ENCODE measurements around the gene IMMP1L. TPM values are rescaled to one million over a fixed set of nuclear protein-coding genes. Genes with fewer than 3 reads are reported as not detected.
"Not testable (repeated sequence)": the region's sequence is repeated elsewhere in the genome, so short reads cannot be mapped to it uniquely, and the experiment has no call there.

IMMP1L gene
- total RNA-seq, result 10 to 100 TPM; 22.5 to 24.3 TPM

- H3K9me3 Mint-ChIP-seq, result no peaks in the 10 kb centered on the region
- H3K4me1 Mint-ChIP-seq, result peaks cover 36% of the 10 kb centered on the region
- H3K4me3 Mint-ChIP-seq, result peak within 1 kb of the TSS; percentile 96
- peak within 1 kb of the TSS; percentile 92 for H3K27ac Mint-ChIP-seq
- peaks cover 10% of the 10 kb centered on the region for H3K36me3 Mint-ChIP-seq
- DNase-seq, result peak; percentile 93
- H3K27me3 Mint-ChIP-seq, result no peaks in the 10 kb centered on the region
Measured at GRCh38 chr11:31509429-31510345, at the start of gene IMMP1L, which contains the start of gene ELP4. Gene IMMP1L, minus strand, starts transcription at chr11:31509622. Its CDS starts 46,346 bp downstream, at chr11:31463276. Gene ELP4, plus strand, starts transcription at chr11:31509767. Its CDS starts 18 bp downstream, at chr11:31509785.

GRCh38 chr11:31558001-31558400, 48.6 kb upstream of the IMMP1L start:
- no peaks in the 10 kb centered on the region for H3K4me1 Mint-ChIP-seq
- H3K9me3 Mint-ChIP-seq, result no peaks in the 10 kb centered on the region
- no peak overlapping the region for H3K4me3 Mint-ChIP-seq
- peaks cover 8% of the 10 kb centered on the region for H3K36me3 Mint-ChIP-seq
- no peak overlapping the region for H3K27ac Mint-ChIP-seq
- DNase-seq, result no peak
- H3K27me3 Mint-ChIP-seq, result no peaks in the 10 kb centered on the region

- H3K4me1 Mint-ChIP-seq, result no peaks in the 10 kb centered on the region
- H3K9me3 Mint-ChIP-seq, result no peaks in the 10 kb centered on the region
- no peak overlapping the region for H3K4me3 Mint-ChIP-seq
- no peak overlapping the region for H3K27ac Mint-ChIP-seq
- H3K27me3 Mint-ChIP-seq, result no peaks in the 10 kb centered on the region
- peaks cover 12% of the 10 kb centered on the region for H3K36me3 Mint-ChIP-seq
- no peak for DNase-seq
Measured at GRCh38 chr11:31555938-31556337, 46.5 kb upstream of the IMMP1L start.

GRCh38 chr11:31542862-31543261, 33.4 kb upstream of the IMMP1L start:
- H3K9me3 Mint-ChIP-seq, result peaks cover 5% of the 10 kb centered on the region
- no peak overlapping the region for H3K27ac Mint-ChIP-seq
- DNase-seq, result no peak
- H3K4me1 Mint-ChIP-seq, result no peaks in the 10 kb centered on the region
- H3K27me3 Mint-ChIP-seq, result no peaks in the 10 kb centered on the region
- H3K4me3 Mint-ChIP-seq, result no peak overlapping the region
- peaks cover 32% of the 10 kb centered on the region for H3K36me3 Mint-ChIP-seq

- Mint-ChIP-seq H3K27me3 (no peaks in the 10 kb centered on the region), H3K27ac (no peak overlapping the region), H3K36me3 (peaks cover 16% of the 10 kb centered on the region), H3K4me1 (no peaks in the 10 kb centered on the region), H3K9me3 (no peaks in the 10 kb centered on the region), H3K4me3 (no peak overlapping the region)
- DNase-seq, result no peak
Measured at GRCh38 chr11:31535479-31535878, 26.1 kb upstream of the IMMP1L start.

- H3K9me3 Mint-ChIP-seq, result no peaks in the 10 kb centered on the region
- no peak for DNase-seq
- no peak overlapping the region for H3K27ac Mint-ChIP-seq
- peaks cover 2% of the 10 kb centered on the region for H3K4me1 Mint-ChIP-seq
- peaks cover 11% of the 10 kb centered on the region for H3K36me3 Mint-ChIP-seq
- H3K27me3 Mint-ChIP-seq, result no peaks in the 10 kb centered on the region
- H3K4me3 Mint-ChIP-seq, result no peak overlapping the region
Measured at GRCh38 chr11:31531293-31531692, 21.9 kb upstream of the IMMP1L start.

GRCh38 chr11:31529701-31530100, 20.3 kb upstream of the IMMP1L start:
- Mint-ChIP-seq H3K27ac (no peak overlapping the region), H3K4me3 (no peak overlapping the region), H3K9me3 (no peaks in the 10 kb centered on the region), H3K4me1 (peaks cover 2% of the 10 kb centered on the region), H3K27me3 (no peaks in the 10 kb centered on the region), H3K36me3 (peaks cover 11% of the 10 kb centered on the region)
- DNase-seq, result no peak

GRCh38 chr11:31529189-31529588, 19.8 kb upstream of the IMMP1L start:
- DNase-seq, result no peak
- peaks cover 2% of the 10 kb centered on the region for H3K4me1 Mint-ChIP-seq
- H3K9me3 Mint-ChIP-seq, result no peaks in the 10 kb centered on the region
- H3K4me3 Mint-ChIP-seq, result no peak overlapping the region
- peaks cover 15% of the 10 kb centered on the region for H3K36me3 Mint-ChIP-seq
- no peak overlapping the region for H3K27ac Mint-ChIP-seq
- H3K27me3 Mint-ChIP-seq, result no peaks in the 10 kb centered on the region

GRCh38 chr11:31521497-31522150, 12.2 kb upstream of the IMMP1L start:
- Mint-ChIP-seq H3K4me3 (no peak overlapping the region), H3K4me1 (no peaks in the 10 kb centered on the region), H3K27ac (no peak overlapping the region), H3K9me3 (no peaks in the 10 kb centered on the region), H3K27me3 (no peaks in the 10 kb centered on the region), H3K36me3 (peaks cover 5% of the 10 kb centered on the region)
- DNase-seq, result no peak

GRCh38 chr11:31512117-31512516, 2.7 kb upstream of the IMMP1L start:
- Mint-ChIP-seq H3K9me3 (no peaks in the 10 kb centered on the region), H3K27me3 (no peaks in the 10 kb centered on the region)

GRCh38 chr11:31509051-31509428, 382 bp downstream of the IMMP1L start:
- Mint-ChIP-seq H3K4me1 (peaks cover 39% of the 10 kb centered on the region), H3K27ac (peak overlapping the region; percentile 92), H3K36me3 (peaks cover 13% of the 10 kb centered on the region), H3K9me3 (no peaks in the 10 kb centered on the region), H3K27me3 (no peaks in the 10 kb centered on the region), H3K4me3 (peak overlapping the region; percentile 96)
- no peak for DNase-seq

More at GRCh38 chr11:31512117-31512516, 2.7 kb upstream of the IMMP1L start:
- Mint-ChIP-seq H3K27ac (no peak overlapping the region), H3K36me3 (peaks cover 3% of the 10 kb centered on the region), H3K4me3 (no peak overlapping the region), H3K4me1 (peaks cover 25% of the 10 kb centered on the region)
- no peak for DNase-seq

GRCh38 chr11:31500560-31500959, 8.9 kb downstream of the IMMP1L start:
- Mint-ChIP-seq H3K36me3 (peaks cover 35% of the 10 kb centered on the region), H3K4me1 (peaks cover 31% of the 10 kb centered on the region), H3K4me3 (no peak overlapping the region), H3K9me3 (peaks cover 2% of the 10 kb centered on the region), H3K27ac (no peak overlapping the region), H3K27me3 (no peaks in the 10 kb centered on the region)
- DNase-seq, result no peak

- no peak for DNase-seq
- Mint-ChIP-seq H3K27me3 (no peaks in the 10 kb centered on the region), H3K9me3 (peaks cover 8% of the 10 kb centered on the region), H3K27ac (no peak overlapping the region), H3K4me3 (no peak overlapping the region), H3K4me1 (peaks cover 22% of the 10 kb centered on the region), H3K36me3 (peaks cover 37% of the 10 kb centered on the region)
Measured at GRCh38 chr11:31499576-31500178, 9.7 kb downstream of the IMMP1L start.

GRCh38 chr11:31493762-31494161, 15.7 kb downstream of the IMMP1L start:
- not testable (repeated sequence) for H3K27me3 Mint-ChIP-seq, H3K4me3 Mint-ChIP-seq, DNase-seq, H3K27ac Mint-ChIP-seq
- peaks cover 20% of the 10 kb centered on the region for H3K9me3 Mint-ChIP-seq
- H3K4me1 Mint-ChIP-seq, result peaks cover 36% of the 10 kb centered on the region
- peaks cover 54% of the 10 kb centered on the region for H3K36me3 Mint-ChIP-seq

- no peak for DNase-seq
- Mint-ChIP-seq H3K27me3 (no peaks in the 10 kb centered on the region), H3K27ac (no peak overlapping the region), H3K9me3 (peaks cover 20% of the 10 kb centered on the region), H3K4me3 (no peak overlapping the region), H3K4me1 (peaks cover 32% of the 10 kb centered on the region), H3K36me3 (peaks cover 49% of the 10 kb centered on the region)
Measured at GRCh38 chr11:31493235-31493634, 16.2 kb downstream of the IMMP1L start.
